Ishikawa (cell line): ENCODE results near the gene FAP.

Experiments
- CEBPB ChIP-seq: IDR thresholded peaks from 2 replicates; pipeline ENCODE4 v1.6.1; 2012
- CREB1 ChIP-seq: IDR thresholded peaks from 2 replicates; pipeline ENCODE4 v1.6.1; 2012; ENCODE audit warnings: low read depth
- EGR1 ChIP-seq: IDR thresholded peaks from 2 replicates; pipeline ENCODE4 v1.6.1; 2012
- EP300 ChIP-seq: IDR thresholded peaks from 2 replicates; pipeline ENCODE4 v1.6.1; 2012; ENCODE audit warnings: borderline replicate concordance
- FOXM1 ChIP-seq: IDR thresholded peaks from 2 replicates; pipeline ENCODE4 v1.6.1; 2012; ENCODE audit warnings: low read depth, borderline replicate concordance
- NFIC ChIP-seq: IDR thresholded peaks from 2 replicates; pipeline ENCODE4 v1.6.1; 2012
- RAD21 ChIP-seq: IDR thresholded peaks from 2 replicates; pipeline ENCODE4 v1.6.1; 2012; ENCODE audit warnings: low read depth
- TAF1 ChIP-seq: IDR thresholded peaks from 2 replicates; pipeline ENCODE4 v1.6.1; 2012; ENCODE audit warnings: low read depth, mild to moderate bottlenecking
- TCF12 ChIP-seq: IDR thresholded peaks from 2 replicates; pipeline ENCODE4 v1.6.1; 2012; ENCODE audit warnings: low read depth
- TEAD4 ChIP-seq: IDR thresholded peaks from 2 replicates; pipeline ENCODE4 v1.6.1; 2012
- YY1 ChIP-seq: IDR thresholded peaks from 2 replicates; pipeline ENCODE4 v1.6.1; 2012; ENCODE audit warnings: low read depth
- ZBTB7A ChIP-seq: IDR thresholded peaks from 2 replicates; pipeline ENCODE4 v1.6.1; 2012; ENCODE audit warnings: low read depth
- TF ChIP-seq, protein P1 (sequence below): IDR thresholded peaks from 2 replicates; pipeline ENCODE4 v1.6.1; 2012
- TF ChIP-seq, protein P2 (sequence below): IDR thresholded peaks from 2 replicates; pipeline ENCODE4 v1.6.1; 2012; ENCODE audit warnings: low read depth, mild to moderate bottlenecking
- TF ChIP-seq, protein P3 (sequence below): IDR thresholded peaks from 2 replicates; pipeline ENCODE4 v1.6.1; 2012

The FAP gene

DNA sequence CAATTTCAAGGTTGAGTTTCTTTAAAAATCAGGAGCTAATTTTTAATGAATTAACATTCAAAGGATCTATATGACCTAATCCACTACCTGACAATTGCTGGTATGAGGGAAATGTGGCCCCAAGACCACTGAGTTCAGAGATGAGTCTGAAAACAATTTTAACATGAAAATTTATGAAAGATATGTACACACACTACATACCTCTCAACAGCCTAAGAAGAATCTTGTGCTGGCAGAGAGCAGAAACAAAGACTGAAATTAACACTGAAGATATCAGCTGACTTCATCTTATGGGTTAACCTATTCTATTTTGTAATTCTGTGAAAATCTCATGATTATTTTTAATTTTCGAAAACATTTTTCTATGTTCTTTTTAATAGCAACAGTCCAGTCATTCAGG is 1.7 kb downstream of the FAP start:
- TF ChIP-seq, protein P1, sequence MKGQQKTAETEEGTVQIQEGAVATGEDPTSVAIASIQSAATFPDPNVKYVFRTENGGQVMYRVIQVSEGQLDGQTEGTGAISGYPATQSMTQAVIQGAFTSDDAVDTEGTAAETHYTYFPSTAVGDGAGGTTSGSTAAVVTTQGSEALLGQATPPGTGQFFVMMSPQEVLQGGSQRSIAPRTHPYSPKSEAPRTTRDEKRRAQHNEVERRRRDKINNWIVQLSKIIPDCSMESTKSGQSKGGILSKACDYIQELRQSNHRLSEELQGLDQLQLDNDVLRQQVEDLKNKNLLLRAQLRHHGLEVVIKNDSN = no peak
- TF ChIP-seq TAF1 (no peak), YY1 (no peak), EGR1 (no peak), FOXM1 (no peak), NFIC (no peak), EP300 (no peak), CEBPB (no peak), RAD21 (no peak), ZBTB7A (no peak), TEAD4 (no peak), TCF12 (no peak), CREB1 (no peak)
- TF ChIP-seq, protein P2, sequence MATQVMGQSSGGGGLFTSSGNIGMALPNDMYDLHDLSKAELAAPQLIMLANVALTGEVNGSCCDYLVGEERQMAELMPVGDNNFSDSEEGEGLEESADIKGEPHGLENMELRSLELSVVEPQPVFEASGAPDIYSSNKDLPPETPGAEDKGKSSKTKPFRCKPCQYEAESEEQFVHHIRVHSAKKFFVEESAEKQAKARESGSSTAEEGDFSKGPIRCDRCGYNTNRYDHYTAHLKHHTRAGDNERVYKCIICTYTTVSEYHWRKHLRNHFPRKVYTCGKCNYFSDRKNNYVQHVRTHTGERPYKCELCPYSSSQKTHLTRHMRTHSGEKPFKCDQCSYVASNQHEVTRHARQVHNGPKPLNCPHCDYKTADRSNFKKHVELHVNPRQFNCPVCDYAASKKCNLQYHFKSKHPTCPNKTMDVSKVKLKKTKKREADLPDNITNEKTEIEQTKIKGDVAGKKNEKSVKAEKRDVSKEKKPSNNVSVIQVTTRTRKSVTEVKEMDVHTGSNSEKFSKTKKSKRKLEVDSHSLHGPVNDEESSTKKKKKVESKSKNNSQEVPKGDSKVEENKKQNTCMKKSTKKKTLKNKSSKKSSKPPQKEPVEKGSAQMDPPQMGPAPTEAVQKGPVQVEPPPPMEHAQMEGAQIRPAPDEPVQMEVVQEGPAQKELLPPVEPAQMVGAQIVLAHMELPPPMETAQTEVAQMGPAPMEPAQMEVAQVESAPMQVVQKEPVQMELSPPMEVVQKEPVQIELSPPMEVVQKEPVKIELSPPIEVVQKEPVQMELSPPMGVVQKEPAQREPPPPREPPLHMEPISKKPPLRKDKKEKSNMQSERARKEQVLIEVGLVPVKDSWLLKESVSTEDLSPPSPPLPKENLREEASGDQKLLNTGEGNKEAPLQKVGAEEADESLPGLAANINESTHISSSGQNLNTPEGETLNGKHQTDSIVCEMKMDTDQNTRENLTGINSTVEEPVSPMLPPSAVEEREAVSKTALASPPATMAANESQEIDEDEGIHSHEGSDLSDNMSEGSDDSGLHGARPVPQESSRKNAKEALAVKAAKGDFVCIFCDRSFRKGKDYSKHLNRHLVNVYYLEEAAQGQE = no peak
- TF ChIP-seq, protein P3, sequence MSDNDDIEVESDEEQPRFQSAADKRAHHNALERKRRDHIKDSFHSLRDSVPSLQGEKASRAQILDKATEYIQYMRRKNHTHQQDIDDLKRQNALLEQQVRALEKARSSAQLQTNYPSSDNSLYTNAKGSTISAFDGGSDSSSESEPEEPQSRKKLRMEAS = no peak

DNA sequence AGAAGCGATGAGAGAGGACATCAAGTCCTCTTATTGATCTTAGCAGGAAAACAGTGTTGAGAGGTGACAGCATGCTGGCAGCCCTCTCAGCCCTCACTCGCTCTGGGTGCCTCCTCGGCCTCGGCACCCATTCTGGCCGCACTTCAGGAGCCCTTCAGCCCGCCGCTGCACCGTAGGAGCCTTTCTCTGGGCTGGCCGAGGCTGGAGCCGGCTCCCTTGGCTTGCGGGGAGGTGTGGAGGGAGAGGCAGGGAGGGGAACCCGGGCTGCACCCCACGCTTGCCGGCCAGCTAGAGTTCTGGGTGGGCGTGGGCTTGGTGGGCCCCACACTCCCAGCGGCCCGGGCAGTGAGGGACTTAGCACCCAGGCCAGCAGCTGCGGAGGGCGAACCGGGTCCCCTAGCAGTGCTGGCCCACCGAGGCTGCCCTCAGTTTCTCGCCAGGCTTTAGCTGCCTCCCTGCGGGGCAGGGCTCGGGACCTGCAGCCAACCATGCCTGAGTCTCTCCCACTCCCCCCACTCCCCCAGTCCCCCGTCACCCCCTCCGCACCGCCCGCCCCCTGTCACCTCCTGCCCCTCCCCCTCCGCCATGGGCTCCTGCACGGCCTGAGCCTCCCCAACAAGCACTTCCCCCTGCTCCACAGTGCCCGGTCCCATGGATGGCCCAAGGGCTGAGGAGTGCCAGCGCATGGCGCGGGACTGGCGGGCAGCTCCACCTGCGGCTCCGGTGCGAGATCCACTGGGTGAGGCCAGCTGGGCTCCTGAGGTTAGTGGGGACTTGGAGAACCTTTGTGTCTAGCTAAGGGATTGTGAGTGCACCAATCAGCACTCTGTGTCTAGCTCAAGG is 8.4 kb downstream of the FAP start:
- TF ChIP-seq RAD21 = no peak
- TF ChIP-seq TEAD4 = no peak
- no peak for TF ChIP-seq EGR1
- TF ChIP-seq, protein P1 = no peak
- no peak for TF ChIP-seq EP300
- TF ChIP-seq NFIC = no peak
- TF ChIP-seq CREB1 = no peak
- no peak for TF ChIP-seq ZBTB7A
- TF ChIP-seq FOXM1 = no peak
- TF ChIP-seq TAF1 = no peak
- TF ChIP-seq, protein P2 = no peak
- TF ChIP-seq CEBPB = no peak
- TF ChIP-seq, protein P3 = no peak

DNA sequence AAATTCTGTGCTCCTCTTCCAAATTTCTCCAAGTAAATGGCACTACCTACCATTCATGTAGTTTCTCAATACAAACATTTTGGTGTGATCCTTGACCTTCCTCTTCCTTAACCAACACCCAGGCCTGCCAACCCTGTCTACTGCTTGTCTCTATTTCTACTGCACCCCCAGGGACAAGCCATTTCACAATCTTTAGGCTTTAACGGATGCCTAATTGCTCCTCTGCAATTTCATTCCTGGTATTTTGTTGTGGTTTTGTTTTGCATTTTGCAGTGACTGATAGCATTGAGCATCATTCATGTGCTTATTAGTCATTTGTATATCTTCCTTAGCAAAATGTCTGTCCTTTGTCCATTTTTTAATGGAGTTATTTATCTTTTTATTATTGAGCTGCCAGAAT is 10.0 kb downstream of the FAP start:
- TF ChIP-seq EP300 (no peak), FOXM1 (no peak), TAF1 (no peak), NFIC (no peak), TCF12 (no peak), YY1 (no peak), TEAD4 (no peak), ZBTB7A (no peak), RAD21 (no peak), CREB1 (no peak), CEBPB (no peak), EGR1 (no peak)
- TF ChIP-seq, protein P2 = no peak
- TF ChIP-seq, protein P1 = no peak
- TF ChIP-seq, protein P3 = no peak

DNA sequence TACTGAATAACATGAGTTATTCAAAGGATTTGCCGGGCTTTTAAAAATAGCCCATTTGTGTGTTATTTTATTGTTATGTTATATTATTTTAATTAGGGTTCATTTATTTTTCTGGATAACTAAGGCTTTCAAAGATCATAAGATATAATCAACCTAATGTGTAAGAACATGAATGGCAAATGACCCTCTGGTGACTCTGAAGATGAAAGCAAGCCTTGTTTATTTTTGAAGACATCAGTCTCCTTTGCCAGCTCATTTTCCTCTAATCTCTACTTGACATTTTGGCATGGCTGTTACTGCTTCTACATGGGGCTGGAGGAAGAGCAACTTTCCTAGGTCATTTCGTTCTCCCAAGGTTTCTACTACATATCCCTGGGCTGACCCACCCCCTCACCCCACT is 10.6 kb downstream of the FAP start:
- TF ChIP-seq, protein P1 = no peak
- TF ChIP-seq TEAD4 (no peak), NFIC (no peak), TAF1 (no peak), EP300 (no peak), RAD21 (no peak), TCF12 (no peak), FOXM1 (no peak), CEBPB (no peak), YY1 (no peak), EGR1 (no peak)
- TF ChIP-seq, protein P2 = no peak
- TF ChIP-seq, protein P3 = no peak
